Ovary (tissue), 3 donors: ENCODE measurements around the gene FAM222A.

Source experiments
- EP300 ChIP-seq: sonication (generic); formaldehyde crosslinking; IDR thresholded peaks from one replicate; pipeline ENCODE4 v1.6.1; 2017; ENCODE audit warnings: antibody characterized with exemption
- TF ChIP-seq, protein P1 (sequence below), 3 donors: fragments of 450-650 bp in 2 of 3; fragments of 200-600 bp in 1 of 3; IDR thresholded peaks; one replicate each; pipeline versions ENCODE4 v1.5.1 to v1.8.0; 2016 to 2022; ENCODE audit warnings: antibody characterized with exemption in 3 of 3, mild to moderate bottlenecking in 1 of 3
- donor health status: DM: no; HTN: no; CAD: no.

DNA sequence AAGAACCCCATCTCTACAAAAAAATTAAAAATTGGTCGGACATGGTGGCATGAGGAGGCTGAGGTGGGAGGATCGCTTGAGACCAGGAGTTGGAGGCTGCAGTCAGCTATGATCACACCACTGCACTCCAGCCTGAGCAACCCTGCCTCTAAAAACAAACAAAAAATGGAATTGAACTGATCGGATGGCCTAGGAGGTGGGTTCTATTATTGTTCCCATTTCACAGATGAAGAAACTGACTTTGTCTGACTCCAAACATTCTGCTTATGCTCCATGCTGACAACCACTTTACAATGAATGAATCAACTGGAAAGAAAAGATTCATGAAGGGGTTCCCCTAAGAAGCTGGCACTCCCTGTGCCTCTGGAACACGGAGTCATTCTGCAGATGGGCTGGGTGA lies 72.2 kb downstream of the FAM222A start:
- TF ChIP-seq, protein P1, sequence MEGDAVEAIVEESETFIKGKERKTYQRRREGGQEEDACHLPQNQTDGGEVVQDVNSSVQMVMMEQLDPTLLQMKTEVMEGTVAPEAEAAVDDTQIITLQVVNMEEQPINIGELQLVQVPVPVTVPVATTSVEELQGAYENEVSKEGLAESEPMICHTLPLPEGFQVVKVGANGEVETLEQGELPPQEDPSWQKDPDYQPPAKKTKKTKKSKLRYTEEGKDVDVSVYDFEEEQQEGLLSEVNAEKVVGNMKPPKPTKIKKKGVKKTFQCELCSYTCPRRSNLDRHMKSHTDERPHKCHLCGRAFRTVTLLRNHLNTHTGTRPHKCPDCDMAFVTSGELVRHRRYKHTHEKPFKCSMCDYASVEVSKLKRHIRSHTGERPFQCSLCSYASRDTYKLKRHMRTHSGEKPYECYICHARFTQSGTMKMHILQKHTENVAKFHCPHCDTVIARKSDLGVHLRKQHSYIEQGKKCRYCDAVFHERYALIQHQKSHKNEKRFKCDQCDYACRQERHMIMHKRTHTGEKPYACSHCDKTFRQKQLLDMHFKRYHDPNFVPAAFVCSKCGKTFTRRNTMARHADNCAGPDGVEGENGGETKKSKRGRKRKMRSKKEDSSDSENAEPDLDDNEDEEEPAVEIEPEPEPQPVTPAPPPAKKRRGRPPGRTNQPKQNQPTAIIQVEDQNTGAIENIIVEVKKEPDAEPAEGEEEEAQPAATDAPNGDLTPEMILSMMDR (IDR thresholded peaks at IDR 0.05) = no peak
- TF ChIP-seq EP300 = no peak
